Fibroblast of peridontal ligament (primary cell): ENCODE measurements around the gene NEUROD1.

Experiments used
- DNase-seq: peaks from one replicate; pipeline ENCODE4 v3.0.0-alpha.2; 2010; ENCODE audit errors: extremely low read depth

NEUROD1 gene

GRCh38 chr2:181642086-181642485 lies 38.2 kb downstream of the NEUROD1 start:
- DNase-seq = no peak

GRCh38 chr2:181639686-181640085 lies 40.6 kb downstream of the NEUROD1 start:
- no peak for DNase-seq

- no peak for DNase-seq
Observed at GRCh38 chr2:181632733-181633401, 47.5 kb downstream of the NEUROD1 start.

- DNase-seq = no peak
Observed at GRCh38 chr2:181628590-181629585, 51.4 kb downstream of the NEUROD1 start.

- peak; percentile 52 for DNase-seq
Observed at GRCh38 chr2:181627545-181627944, 52.8 kb downstream of the NEUROD1 start.

- no peak for DNase-seq
Observed at GRCh38 chr2:181626671-181627070, 53.6 kb downstream of the NEUROD1 start.
